Measurements from ENCODE around the gene CHPF2. TPM values are rescaled to one million over a fixed set of nuclear protein-coding genes. Genes with fewer than 3 reads are reported as not detected.

CHPF2 gene
- 10 to 100 TPM; 21.5 to 28.6 (median 25.4) TPM for total RNA-seq

- 1% methylated on average over 23 of the region's 79 CpGs for WGBS
Observed at GRCh38 chr7:151232091-151232916, at the start of gene CHPF2. TSS of gene CHPF2 (plus strand) at chr7:151232483. CDS start at chr7:151234012, 1,529 bp downstream.

GRCh38 chr7:151185762-151186639, 46.3 kb upstream of the CHPF2 start:
- DNase-seq (ENCODE audit: low spot score in 2 of 2), result peak in 1 of 2 donors; percentile 51
- Histone ChIP-seq H3K9me3 (no peaks in the 10 kb centered on the region), H3K4me3 (no peak overlapping the region), H3K4me1 (no peaks in the 10 kb centered on the region), H3K27me3 (peaks cover 14% of the 10 kb centered on the region), H3K36me3 (no peaks in the 10 kb centered on the region), H3K27ac (no peak overlapping the region)
- 88% methylated on average over 4 of the region's 16 CpGs for WGBS
- no peak for TF ChIP-seq POLR2AphosphoS5 (IDR thresholded peaks at IDR 0.05)
- no peak for TF ChIP-seq CTCF (IDR thresholded peaks at IDR 0.05)
- TF ChIP-seq POLR2A (IDR thresholded peaks at IDR 0.05), result no peak
- no peak for TF ChIP-seq EP300 (IDR thresholded peaks at IDR 0.05)

More at GRCh38 chr7:151232091-151232916, at the start of gene CHPF2:
- Histone ChIP-seq H3K4me3 (peak within 1 kb of the TSS; percentile 87), H3K36me3 (peaks cover 23% of the 10 kb centered on the region), H3K9me3 (no peaks in the 10 kb centered on the region), H3K4me1 (peaks cover 39% of the 10 kb centered on the region), H3K27me3 (no peaks in the 10 kb centered on the region), H3K27ac (peak within 1 kb of the TSS; percentile 78)
- DNase-seq (ENCODE audit: low spot score in 2 of 2), result peak; percentile 95 to 96
- TF ChIP-seq CTCF (IDR thresholded peaks at IDR 0.05), result no peak
- TF ChIP-seq POLR2A (IDR thresholded peaks at IDR 0.05), result peak in 1 of 2 donors; percentile 67

- peak in 1 of 2 donors; percentile 49 for DNase-seq (ENCODE audit: low spot score in 2 of 2)
- Histone ChIP-seq H3K4me1 (no peaks in the 10 kb centered on the region), H3K36me3 (no peaks in the 10 kb centered on the region), H3K27me3 (peaks cover 10% of the 10 kb centered on the region), H3K27ac (no peak within 1 kb of the TSS), H3K9me3 (no peaks in the 10 kb centered on the region), H3K4me3 (no peak within 1 kb of the TSS)
- 73% methylated on average over 22 of the region's 22 CpGs for WGBS
- TF ChIP-seq CTCF (IDR thresholded peaks at IDR 0.05) (no peak), EP300 (IDR thresholded peaks at IDR 0.05) (no peak), POLR2AphosphoS5 (IDR thresholded peaks at IDR 0.05) (no peak), POLR2A (IDR thresholded peaks at IDR 0.05) (no peak)
Observed at GRCh38 chr7:151186640-151187408, 45.5 kb upstream of the CHPF2 start, which contains the start of gene ASB10. TSS of gene ASB10 (minus strand) at chr7:151187250. CDS start at chr7:151187130, 120 bp downstream.

- Histone ChIP-seq H3K27me3 (peaks cover 10% of the 10 kb centered on the region), H3K36me3 (no peaks in the 10 kb centered on the region), H3K9me3 (no peaks in the 10 kb centered on the region), H3K27ac (no peak overlapping the region), H3K4me3 (no peak overlapping the region), H3K4me1 (no peaks in the 10 kb centered on the region)
- no peak for TF ChIP-seq POLR2AphosphoS5 (IDR thresholded peaks at IDR 0.05)
- no peak for TF ChIP-seq POLR2A (IDR thresholded peaks at IDR 0.05)
- TF ChIP-seq CTCF (IDR thresholded peaks at IDR 0.05), result no peak
- no peak for TF ChIP-seq EP300 (IDR thresholded peaks at IDR 0.05)
- DNase-seq (ENCODE audit: low spot score in 2 of 2), result no peak
- 54% methylated on average over 8 of the region's 22 CpGs for WGBS
Observed at GRCh38 chr7:151187409-151188251, 44.7 kb upstream of the CHPF2 start.
